Stomach (tissue), 4 donors: Measurements from ENCODE around the gene PARVB.

Source experiments
- CTCF ChIP-seq, 7 experiments: fragments of 450-650 bp in 4 of 7; fragments of 200-600 bp in 3 of 7; sonication (generic) in 3 of 7; IDR thresholded peaks; one replicate each; pipeline ENCODE4 v1.5.1; 2016 to 2019; ENCODE audit warnings: antibody characterized with exemption in 7 of 7, control low read depth in 2 of 7, mild to moderate bottlenecking in 1 of 7
- POLR2A ChIP-seq, 4 donors: fragments of 450-650 bp; IDR thresholded peaks; one replicate each; pipeline ENCODE4 v1.6.1; 2016; ENCODE audit warnings: antibody characterized with exemption in 4 of 4, control low read depth in 2 of 4, mild to moderate bottlenecking in 1 of 4, moderate library complexity in 1 of 4

DNA sequence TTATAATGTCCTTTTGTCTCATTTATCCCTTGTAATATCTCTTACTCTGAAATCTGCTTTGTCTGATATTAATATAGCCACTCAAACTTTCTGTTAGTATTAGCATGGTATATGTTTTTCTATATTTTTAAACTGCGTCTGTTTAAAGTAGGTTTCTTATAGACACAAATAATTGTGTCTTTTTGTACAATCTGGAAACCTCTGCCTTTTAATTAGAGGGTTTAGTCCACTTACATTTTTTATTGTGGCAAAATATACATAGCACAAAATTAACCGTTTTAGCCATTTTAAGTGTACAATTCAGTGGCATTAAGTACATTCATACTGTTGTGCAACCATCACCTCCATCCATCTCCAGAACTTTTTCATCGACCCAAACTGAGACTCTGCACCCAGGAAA is 185.2 kb downstream of the PARVB start:
- TF ChIP-seq POLR2A (IDR thresholded peaks at IDR 0.05): no peak
- no peak for TF ChIP-seq CTCF (IDR thresholded peaks at IDR 0.05)
